Endothelial cell of umbilical vein (primary cell): Measurements from ENCODE around the gene MYO1H.

ENCODE experiments used
- EZH2 ChIP-seq: IDR thresholded peaks from 2 replicates; pipeline ENCODE4 v1.6.1; 2012; ENCODE audit warnings: borderline replicate concordance, low read depth, mild to moderate bottlenecking, moderate library complexity, low read length, inconsistent platforms; ENCODE audit not compliant: severe bottlenecking
- FOS ChIP-seq: IDR thresholded peaks from 2 replicates; pipeline ENCODE4 v1.6.1; 2011; ENCODE audit warnings: mild to moderate bottlenecking, low read length, moderate library complexity, borderline replicate concordance; ENCODE audit not compliant: insufficient read depth
- GATA2 ChIP-seq: IDR thresholded peaks from 2 replicates; pipeline ENCODE4 v1.7.0; 2011; ENCODE audit warnings: low read depth, mild to moderate bottlenecking, moderate library complexity, mixed read lengths, low read length; ENCODE audit not compliant: insufficient read length, insufficient read depth
- JUN ChIP-seq: IDR thresholded peaks from 2 replicates; pipeline ENCODE4 v1.6.1; 2011; ENCODE audit warnings: borderline replicate concordance, low read depth; ENCODE audit not compliant: insufficient read length, insufficient read depth
- MAX ChIP-seq: IDR thresholded peaks from 2 replicates; pipeline ENCODE4 v1.6.1; 2011; ENCODE audit not compliant: insufficient read depth, insufficient read length
- POLR2A ChIP-seq: IDR thresholded peaks from 2 replicates; pipeline ENCODE4 v1.6.1; 2012; ENCODE audit warnings: low read depth, mild to moderate bottlenecking, control low read depth, low read length
- POLR2AphosphoS5 ChIP-seq: IDR thresholded peaks from 2 replicates; pipeline ENCODE4 v1.6.1; 2012; ENCODE audit warnings: low read depth, mild to moderate bottlenecking, control low read depth, low read length, moderate library complexity; ENCODE audit not compliant: insufficient read depth
- TF ChIP-seq, protein P1 (sequence below), 2 donors: IDR thresholded peaks; 1 replicate in 1 of 2; 2 replicates in 1 of 2; pipeline ENCODE4 v1.5.1; 2011; ENCODE audit warnings: low read length in 2 of 2, mild to moderate bottlenecking in 2 of 2, moderate library complexity in 2 of 2, control low read depth in 1 of 2, inconsistent platforms in 1 of 2, low read depth in 1 of 2; ENCODE audit not compliant: insufficient read depth in 1 of 2; ENCODE audit errors: extremely low read depth in 1 of 2

DNA sequence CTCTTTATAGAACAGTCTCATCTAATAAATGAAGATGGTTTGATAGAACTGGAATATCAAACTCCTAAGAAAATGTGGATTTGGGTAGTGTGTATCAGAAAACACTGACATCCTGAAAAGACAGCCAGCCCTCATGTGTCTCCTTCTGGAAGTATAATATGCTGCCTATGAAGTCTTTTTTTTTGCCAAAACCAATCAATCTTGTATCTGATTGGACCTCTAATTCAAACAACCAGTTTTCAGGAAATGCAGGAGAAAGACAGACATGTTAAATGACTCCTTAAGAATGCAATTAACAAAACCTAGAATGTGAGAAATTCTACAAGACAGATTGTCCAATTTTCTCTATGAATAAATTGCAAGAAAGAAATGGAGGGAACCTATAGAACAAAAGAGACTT, 34.3 kb downstream of the MYO1H start:
- TF ChIP-seq POLR2A (no peak), POLR2AphosphoS5 (no peak), MAX (no peak), EZH2 (no peak), FOS (no peak), JUN (no peak), GATA2 (no peak)
- TF ChIP-seq, protein P1, sequence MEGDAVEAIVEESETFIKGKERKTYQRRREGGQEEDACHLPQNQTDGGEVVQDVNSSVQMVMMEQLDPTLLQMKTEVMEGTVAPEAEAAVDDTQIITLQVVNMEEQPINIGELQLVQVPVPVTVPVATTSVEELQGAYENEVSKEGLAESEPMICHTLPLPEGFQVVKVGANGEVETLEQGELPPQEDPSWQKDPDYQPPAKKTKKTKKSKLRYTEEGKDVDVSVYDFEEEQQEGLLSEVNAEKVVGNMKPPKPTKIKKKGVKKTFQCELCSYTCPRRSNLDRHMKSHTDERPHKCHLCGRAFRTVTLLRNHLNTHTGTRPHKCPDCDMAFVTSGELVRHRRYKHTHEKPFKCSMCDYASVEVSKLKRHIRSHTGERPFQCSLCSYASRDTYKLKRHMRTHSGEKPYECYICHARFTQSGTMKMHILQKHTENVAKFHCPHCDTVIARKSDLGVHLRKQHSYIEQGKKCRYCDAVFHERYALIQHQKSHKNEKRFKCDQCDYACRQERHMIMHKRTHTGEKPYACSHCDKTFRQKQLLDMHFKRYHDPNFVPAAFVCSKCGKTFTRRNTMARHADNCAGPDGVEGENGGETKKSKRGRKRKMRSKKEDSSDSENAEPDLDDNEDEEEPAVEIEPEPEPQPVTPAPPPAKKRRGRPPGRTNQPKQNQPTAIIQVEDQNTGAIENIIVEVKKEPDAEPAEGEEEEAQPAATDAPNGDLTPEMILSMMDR (IDR thresholded peaks at IDR 0.05; ENCODE audit: extremely low read depth in 1 of 2, insufficient read depth in 1 of 2, low read depth in 1 of 2, low read length in 2 of 2): no peak
